NCI-H146 treated with DMSO at 0.1 percent for 48 hours (cell line): ENCODE measurements around the gene ZCCHC24.

Source experiments
- DNase-seq: peaks from one replicate; lab custom pipeline; 2025; ENCODE audit not compliant: unreplicated experiment; lab: John Stamatoyannopoulos, UW

Gene ZCCHC24

DNA sequence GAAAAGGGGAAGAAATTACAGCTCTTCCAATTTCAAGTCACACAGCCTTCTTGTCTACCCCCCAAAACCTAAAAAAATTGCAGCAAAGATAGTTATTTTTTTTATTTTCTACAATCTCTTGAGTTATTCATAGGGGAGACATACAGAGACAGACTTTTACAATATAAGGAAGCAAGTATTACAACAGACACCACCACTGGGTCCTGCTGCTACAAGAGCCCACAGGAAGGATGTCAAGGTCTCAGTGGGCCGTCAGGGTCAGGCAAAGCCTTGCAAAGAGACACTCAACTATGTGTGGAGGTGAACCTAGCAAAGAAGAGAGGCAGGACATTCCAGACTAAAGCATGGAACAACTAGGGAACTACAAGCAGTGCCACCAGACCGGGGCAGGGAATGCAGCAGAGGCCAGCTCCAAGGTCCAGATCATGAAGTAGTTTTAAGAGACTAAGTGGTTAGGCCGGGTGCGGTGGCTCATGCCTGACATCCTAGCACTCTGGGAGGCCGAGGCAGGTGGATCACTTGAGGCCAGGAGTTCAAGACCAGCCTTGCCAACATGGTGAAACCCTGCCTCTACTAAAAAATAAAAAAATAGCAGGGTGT is 28.2 kb upstream of the ZCCHC24 start:
- DNase-seq, result no peak

DNA sequence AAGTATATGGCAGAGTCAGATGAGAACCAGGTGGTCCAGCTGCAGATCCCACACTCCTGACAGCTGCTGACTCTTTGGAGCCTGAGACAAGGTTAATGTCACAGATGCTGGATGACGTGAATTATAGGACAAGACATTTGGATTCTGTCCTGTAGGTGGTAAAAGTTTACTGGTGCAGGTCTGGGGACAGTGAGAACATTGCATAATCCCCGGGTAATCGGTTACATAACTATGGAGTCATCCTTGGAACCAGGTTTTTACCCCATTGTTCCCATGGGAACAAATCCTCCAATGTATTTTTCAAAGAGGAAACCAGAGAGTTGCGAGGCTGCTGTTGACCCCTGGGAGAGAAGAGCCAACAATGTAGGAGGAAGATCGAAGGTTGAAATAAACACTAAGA is 27.5 kb upstream of the ZCCHC24 start:
- DNase-seq, result no peak

DNA sequence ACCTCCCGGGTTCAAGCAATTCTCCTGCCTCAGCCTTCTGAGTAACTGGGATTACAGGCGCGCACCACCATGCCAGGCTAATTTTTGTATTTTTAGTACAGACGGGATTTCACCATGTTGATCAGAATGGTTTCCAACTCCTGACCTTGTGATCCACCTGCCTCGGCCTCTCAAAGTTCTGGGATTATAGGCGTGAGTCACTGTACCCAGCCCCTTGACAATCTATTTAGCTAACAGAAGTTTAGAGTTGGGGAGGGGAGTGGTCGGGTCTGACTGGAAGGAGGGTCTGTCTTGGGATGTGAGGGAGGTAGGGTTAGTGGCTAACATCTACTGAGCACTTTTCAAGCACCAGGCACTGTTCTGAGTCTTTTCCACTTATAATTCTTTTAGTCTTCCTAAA is 27.0 kb upstream of the ZCCHC24 start:
- no peak for DNase-seq

GRCh38 chr10:79471776-79472175 is 26.4 kb upstream of the ZCCHC24 start:
- DNase-seq, result no peak

- DNase-seq, result no peak
These were observed 24.7 kb upstream of the ZCCHC24 start for GRCh38 chr10:79470096-79470495.

DNA sequence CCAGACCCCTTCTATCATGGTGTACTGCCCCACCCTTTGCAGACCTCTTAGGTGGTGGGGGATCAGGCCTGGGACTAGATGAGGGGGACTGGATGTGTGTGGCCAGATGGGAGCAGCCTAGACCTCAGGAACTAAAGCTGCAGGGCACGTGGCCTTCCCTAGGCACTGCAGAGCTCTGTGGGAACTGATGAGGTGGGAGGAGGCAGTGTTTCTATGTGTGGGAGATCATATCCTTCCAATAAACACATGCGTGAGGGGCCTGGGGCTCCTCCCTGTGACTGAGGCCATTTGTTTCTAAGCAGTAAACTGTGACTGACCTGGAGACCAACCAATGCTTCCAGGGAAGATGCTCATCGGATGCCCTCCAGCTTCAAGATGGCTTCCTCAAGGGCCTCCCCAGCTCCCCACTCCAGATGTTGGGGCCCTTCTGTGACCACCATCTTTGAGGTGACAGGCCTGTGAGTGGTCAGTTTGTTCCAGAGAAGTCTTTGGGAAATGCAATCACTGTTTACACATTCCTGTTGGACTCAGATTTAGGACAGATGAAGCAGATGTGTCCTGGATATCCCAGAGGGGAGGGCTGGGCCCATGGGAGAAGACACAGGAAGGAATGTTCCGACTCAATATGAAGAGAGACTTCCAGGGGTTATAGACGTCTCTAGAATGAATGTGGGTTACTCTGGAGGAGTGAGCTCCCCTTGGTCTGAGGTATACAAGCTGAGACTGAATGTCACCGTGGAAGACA is 23.6 kb upstream of the ZCCHC24 start:
- DNase-seq, result no peak

DNA sequence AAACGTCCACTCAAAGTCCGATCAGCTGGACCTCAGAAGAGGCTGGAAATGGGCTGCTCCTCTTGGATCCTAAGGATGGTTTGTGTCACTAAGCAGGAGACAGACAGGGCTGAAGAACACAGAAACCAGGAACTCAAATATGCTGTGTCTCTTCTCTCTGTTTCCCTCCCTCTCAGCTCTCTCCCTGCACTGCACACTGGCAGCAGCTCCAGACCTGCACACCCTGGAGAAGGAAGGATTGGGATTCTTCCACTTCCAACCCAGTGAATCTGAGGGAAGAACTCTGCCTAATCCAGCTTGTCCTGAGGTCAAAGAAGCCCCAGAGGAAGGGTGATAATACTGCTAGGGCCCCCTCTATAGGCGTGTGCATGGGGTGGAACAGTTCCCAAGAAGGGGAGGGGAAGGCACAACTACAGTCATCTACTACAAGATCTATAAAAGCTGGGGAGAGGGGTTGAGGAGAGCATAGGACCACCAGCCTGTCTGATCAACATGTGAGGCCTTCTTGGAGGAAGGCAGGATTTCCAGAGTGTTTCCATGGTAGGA is 22.7 kb upstream of the ZCCHC24 start:
- DNase-seq, result no peak

DNA sequence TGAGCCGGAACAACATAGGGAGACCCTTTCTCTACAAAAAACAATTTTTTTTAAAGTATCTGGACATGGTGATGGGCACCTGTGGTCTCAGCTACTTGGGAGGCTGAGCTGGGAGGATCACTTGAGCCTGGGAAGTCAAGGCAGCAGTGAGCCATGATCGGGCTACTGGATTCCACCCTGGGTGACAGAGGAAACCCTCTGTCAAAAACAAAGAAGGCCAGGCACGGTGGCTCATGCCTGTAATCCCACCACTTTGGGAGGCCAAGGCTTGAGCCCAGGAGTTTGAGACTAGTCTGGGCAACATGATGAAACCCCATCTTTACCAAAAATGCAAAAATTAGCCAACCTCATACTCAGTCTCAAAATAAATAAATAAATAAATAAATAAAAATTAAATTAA is 19.9 kb upstream of the ZCCHC24 start:
- no peak for DNase-seq

GRCh38 chr10:79463578-79464496 is 18.4 kb upstream of the ZCCHC24 start:
- no peak for DNase-seq

DNA sequence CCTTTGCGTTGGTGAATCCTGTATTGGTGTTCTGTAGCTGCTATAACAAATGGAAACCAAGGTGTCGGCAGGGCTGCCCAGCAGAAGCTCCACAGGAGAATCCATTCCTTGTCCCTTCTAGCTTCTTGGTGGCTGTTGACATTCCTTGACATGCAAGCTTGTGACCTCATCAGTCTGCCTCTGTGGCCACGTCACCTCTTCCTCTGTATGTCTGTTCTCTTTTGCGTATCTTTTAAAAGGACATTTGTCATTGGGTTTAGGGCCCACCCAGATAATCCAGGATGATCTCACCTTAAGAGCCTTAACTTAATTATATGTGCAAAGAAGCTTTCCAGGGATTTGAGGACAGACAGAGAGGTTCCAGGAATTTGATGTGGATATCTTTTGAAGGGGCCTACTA is 15.3 kb upstream of the ZCCHC24 start:
- no peak for DNase-seq

DNA sequence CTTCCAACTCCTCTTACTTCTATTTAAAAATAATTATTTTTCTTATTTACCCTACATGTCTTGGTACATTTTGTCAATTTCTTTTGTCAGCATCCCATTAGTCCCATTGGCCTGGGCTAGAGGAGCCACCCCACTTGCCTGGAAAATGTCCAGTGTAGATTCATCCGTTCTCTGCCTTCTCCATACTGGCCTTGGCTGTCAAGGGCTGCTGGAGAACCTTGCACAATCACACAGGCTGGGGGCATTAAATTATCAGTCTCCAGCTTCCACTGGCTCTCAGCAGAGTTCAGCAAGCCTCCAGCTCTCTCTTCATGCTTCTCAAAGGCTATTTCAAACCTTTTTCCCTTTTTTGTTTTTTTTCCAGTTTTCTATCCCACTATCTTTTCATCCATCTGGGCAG is 13.8 kb upstream of the ZCCHC24 start:
- DNase-seq, result no peak

DNA sequence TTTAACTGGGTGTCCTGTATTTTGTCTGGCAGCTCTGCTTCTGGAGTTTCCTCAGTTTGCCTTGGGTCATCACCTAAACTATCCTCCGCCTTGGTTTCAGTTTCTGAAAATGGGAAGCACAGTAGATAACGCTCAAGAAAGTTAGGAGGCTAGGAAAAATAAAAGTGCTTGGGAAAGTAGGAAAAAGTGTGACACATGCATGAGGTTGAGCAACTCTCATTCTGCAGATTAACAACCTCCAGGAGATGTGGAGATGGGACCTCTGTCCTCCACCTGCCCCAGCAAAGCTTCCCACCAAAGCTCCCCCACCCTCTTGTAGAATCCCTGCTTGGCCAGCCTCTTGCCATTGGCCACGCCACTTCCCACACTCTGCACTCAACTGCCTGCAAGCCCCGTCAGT is 13.1 kb upstream of the ZCCHC24 start:
- no peak for DNase-seq

GRCh38 chr10:79457256-79457785 is 11.9 kb upstream of the ZCCHC24 start:
- DNase-seq, result no peak

DNA sequence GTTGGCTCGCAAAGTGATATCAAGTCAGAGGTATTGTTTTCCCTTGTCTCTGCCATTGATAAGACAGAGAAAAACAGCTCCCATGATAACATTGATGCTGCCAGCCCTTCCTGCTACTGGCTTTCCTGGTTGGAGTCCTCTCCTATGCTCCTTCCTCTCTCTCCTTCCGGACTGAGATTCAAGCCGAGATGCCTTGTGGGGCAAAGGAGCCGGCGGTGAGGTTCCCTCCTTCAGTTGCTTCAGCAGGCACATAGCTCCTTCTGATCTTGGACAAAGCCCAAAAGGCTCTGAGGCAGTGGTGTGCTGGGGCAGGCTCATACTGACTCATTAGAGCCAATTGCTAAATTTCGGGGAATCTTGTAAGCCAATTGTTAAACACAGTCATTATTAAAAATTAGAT is 8.8 kb upstream of the ZCCHC24 start:
- no peak for DNase-seq

GRCh38 chr10:79453392-79453791 is 8.0 kb upstream of the ZCCHC24 start:
- no peak for DNase-seq

GRCh38 chr10:79452174-79452611 is 6.8 kb upstream of the ZCCHC24 start:
- DNase-seq, result no peak

DNA sequence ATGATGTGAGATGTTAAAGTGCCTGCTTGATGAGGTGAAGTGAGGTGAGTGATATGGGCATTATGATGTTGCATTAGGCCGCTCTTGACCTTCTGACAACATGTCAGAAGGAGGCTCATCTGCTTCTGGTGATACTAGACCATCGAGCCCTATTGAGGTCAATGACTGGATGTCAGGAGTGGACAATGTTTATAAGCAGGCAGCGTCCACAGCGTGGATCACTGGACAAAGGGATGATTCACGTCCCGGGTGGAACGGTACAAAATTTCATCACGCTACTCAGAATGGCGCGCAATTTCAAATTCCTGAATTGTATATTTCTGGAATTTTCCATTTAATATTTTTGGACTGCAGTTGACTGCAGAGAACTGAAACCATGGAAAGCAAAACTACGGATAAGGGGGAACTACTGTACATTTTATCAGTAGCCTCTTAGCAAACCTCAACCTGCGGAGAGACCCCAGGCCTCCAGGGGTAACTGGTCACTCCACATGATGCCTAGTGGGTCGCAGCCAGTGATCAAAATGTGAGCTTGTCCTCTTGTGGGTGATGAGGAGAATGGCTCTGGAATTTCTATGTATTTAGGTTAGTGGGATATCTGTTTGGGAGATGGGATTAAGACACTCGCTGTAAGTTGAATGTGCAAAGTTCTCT is 5.7 kb upstream of the ZCCHC24 start:
- DNase-seq, result no peak

DNA sequence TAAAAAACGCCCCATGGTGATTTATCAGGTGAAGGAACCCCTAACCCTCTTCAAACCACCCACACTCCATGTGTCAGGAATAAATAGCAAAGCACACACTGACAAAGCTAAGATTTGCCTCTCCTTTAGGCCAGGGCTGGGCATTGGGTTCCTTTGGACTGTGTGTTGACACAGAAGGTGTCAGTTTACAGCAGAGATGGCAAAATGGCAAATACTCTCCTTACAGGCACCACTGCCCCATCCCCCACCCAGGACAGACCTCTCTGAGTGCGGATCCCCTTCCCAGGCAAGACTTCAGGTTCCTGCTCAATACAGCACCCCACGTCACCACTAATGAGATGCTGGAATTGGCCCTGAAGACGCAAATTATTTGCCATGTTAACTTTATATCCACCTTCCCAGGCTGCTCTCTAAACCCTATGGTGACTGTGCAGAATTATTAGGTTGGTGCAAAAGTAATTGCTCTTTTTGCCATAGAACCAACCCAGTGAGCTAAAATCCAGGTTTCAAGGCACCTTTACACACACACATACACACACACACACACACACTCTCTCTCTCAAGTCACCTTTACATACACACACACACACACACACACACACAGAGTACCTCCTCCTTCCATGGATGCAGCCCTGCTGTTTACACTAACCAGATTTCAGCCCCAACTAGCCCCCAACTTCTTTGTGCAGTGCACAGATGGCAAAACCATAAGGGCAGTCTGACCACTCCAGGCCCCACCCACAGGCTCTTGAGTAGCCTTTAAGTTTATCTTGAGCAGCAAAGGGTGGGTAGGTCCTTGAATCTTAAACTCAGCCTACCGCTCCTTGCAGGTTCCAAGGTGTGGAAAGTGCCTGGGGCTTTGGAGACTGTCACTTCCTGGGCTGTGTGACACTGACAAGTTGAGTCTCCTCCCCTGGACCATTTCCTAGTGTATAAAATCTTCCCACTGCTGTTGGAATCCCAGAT is 4.0 kb upstream of the ZCCHC24 start:
- DNase-seq, result no peak

DNA sequence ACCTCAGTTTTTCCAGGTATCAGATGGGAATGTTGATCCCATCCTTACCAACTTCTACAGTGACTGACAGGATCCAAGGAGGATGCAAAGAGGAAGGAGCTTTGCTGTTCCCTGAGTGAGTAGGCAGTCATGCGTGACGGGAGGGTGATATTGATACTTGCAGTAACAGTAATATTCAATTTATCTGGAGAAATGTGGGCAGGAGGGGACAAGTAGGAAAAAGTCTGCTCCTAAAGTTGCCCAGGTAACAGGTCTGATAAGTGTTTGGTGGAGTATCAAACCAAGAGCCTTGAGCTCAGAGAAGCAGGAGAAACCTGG is 3.3 kb upstream of the ZCCHC24 start:
- DNase-seq, result no peak
